ENCODE results near the gene PRRT4. TPM values are rescaled to one million over a fixed set of nuclear protein-coding genes. Genes with fewer than 3 reads are reported as not detected.

Gene PRRT4
- total RNA-seq, 1 donor from 2014 or later, result 0.14 TPM

GRCh38 chr7:128374041-128374440, 12.6 kb upstream of the PRRT4 start:
- Mint-ChIP-seq H3K27ac (no peak overlapping the region), H3K27me3 (peaks cover 29% of the 10 kb centered on the region), H3K9me3 (no peaks in the 10 kb centered on the region), H3K4me1 (no peaks in the 10 kb centered on the region), H3K36me3 (ENCODE audit: low read depth) (no peaks in the 10 kb centered on the region), H3K4me3 (no peak overlapping the region)
- DNase-seq, result no peak
- intact Hi-C loops (cut with micrococcal nuclease), result no loop called here

DNA sequence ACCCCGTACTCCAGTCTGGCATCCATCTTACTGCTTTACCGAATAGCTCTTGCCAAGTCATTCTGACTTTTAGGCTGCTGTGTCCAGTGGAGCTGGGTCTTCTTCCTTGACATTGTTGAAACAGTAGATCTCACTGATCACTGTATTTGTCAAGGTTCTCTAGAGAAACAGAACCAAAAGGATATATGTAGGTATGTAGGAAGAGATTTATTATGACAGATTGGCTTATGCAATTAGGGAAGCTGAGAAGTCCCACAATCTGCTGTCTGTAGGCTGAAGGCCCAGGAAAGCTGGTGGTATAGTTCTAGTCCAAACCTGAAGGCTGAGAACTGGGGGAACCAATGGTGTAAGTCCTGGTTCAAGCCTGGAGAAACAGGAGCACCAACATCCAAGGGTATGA, 12.1 kb upstream of the PRRT4 start:
- intact Hi-C loops (cut with micrococcal nuclease), result no loop called here
- no peak overlapping the region for H3K4me3 Mint-ChIP-seq
- H3K36me3 Mint-ChIP-seq (ENCODE audit: low read depth), result no peaks in the 10 kb centered on the region
- peaks cover 29% of the 10 kb centered on the region for H3K27me3 Mint-ChIP-seq
- no peaks in the 10 kb centered on the region for H3K4me1 Mint-ChIP-seq
- no peaks in the 10 kb centered on the region for H3K9me3 Mint-ChIP-seq
- no peak overlapping the region for H3K27ac Mint-ChIP-seq
- no peak for DNase-seq

DNA sequence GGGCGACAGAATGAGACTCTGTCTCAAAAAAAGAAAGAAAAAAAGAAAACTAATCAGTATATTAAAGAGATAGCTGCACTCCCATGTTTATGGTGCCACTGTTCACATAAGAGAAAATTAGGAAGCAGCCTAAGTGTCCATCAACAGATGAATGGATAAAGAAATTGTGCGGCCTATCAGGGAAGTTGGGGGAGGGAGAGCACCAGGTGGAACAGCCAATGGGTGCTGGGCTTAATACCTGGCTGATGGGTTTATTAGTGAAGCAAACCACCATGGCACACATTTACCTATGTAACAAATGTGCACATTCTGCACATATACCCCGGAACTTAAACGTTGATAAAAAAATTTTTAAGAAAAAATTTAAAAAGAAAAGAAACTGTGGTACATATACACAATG, 9.0 kb upstream of the PRRT4 start:
- H3K36me3 Mint-ChIP-seq (ENCODE audit: low read depth), result no peaks in the 10 kb centered on the region
- no peak overlapping the region for H3K27ac Mint-ChIP-seq
- no peaks in the 10 kb centered on the region for H3K4me1 Mint-ChIP-seq
- intact Hi-C loops (cut with micrococcal nuclease), result no loop called here
- no peaks in the 10 kb centered on the region for H3K9me3 Mint-ChIP-seq
- H3K27me3 Mint-ChIP-seq, result peaks cover 39% of the 10 kb centered on the region
- H3K4me3 Mint-ChIP-seq, result no peak overlapping the region
- no peak for DNase-seq

- Mint-ChIP-seq H3K27me3 (peaks cover 64% of the 10 kb centered on the region), H3K9me3 (no peaks in the 10 kb centered on the region), H3K27ac (no peak overlapping the region), H3K4me1 (peaks cover 12% of the 10 kb centered on the region), H3K4me3 (no peak overlapping the region), H3K36me3 (ENCODE audit: low read depth) (no peaks in the 10 kb centered on the region)
- no peak for DNase-seq
- intact Hi-C loops (cut with micrococcal nuclease), result no loop called here
Measured at GRCh38 chr7:128366986-128367385, 5.5 kb upstream of the PRRT4 start.

DNA sequence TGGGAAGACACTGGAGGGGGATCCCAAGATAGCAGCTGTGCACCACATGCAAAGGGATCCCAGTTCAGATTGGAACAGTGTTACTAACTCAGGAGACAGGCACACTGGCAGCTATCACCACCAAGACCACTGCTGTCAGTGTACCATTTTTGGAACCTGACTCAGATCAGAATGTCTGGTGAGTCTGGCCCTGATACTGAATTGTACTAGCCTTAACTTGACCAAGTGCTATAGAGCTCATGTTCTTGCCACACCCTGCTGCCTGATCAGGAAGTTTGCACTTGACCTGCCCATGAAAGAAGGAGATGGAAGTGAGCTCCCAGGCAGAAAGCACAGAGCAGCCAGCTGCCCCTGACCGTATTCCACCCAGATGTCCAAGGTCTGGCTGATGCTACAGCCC, 4.8 kb upstream of the PRRT4 start:
- H3K27me3 Mint-ChIP-seq, result peaks cover 66% of the 10 kb centered on the region
- no peak overlapping the region for H3K4me3 Mint-ChIP-seq
- no peaks in the 10 kb centered on the region for H3K9me3 Mint-ChIP-seq
- no peaks in the 10 kb centered on the region for H3K36me3 Mint-ChIP-seq (ENCODE audit: low read depth)
- intact Hi-C loops (cut with micrococcal nuclease), result no loop called here
- no peak overlapping the region for H3K27ac Mint-ChIP-seq
- H3K4me1 Mint-ChIP-seq, result peaks cover 16% of the 10 kb centered on the region
- DNase-seq, result no peak

- Mint-ChIP-seq H3K9me3 (no peaks in the 10 kb centered on the region), H3K36me3 (ENCODE audit: low read depth) (no peaks in the 10 kb centered on the region), H3K4me1 (peaks cover 20% of the 10 kb centered on the region), H3K4me3 (no peak overlapping the region), H3K27me3 (peaks cover 68% of the 10 kb centered on the region), H3K27ac (no peak overlapping the region)
- intact Hi-C loops (cut with micrococcal nuclease), result no loop called here
- no peak for DNase-seq
Measured at GRCh38 chr7:128365432-128365831, 3.9 kb upstream of the PRRT4 start.

DNA sequence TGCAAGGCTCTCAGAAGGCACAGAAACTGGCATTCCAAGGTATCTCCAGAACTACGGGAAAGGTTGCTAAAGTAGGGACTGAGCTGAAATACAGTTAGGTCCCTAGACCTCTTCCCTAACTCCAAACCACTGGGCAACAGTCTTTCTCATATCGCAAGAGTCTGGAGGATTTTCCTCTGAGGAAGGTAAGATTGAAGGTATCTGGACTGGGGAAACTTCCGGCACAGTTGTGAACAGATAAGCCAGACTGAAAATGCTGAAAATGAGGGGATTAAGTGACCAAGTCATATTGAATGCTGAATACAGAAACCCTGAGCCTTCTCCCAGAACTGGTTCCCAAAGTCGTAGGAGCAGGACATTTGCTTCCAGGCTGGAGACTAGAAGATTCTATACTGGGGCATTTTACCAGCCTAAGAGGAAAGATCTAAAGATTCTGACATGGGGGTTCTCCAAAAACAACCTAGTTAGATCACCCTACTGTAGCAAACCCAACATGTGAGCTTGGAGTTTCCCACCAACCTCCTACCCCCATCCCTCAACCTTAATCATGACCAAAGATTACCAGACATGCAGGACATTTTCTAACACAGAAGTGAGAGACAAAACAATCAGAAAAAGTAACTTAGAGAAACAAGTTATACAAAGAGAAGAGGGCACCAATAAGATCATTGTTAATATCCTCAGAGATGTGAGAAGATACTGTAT, 2.8 kb upstream of the PRRT4 start:
- Mint-ChIP-seq H3K9me3 (no peaks in the 10 kb centered on the region), H3K27me3 (peaks cover 78% of the 10 kb centered on the region), H3K27ac (no peak overlapping the region), H3K4me1 (peaks cover 20% of the 10 kb centered on the region), H3K36me3 (ENCODE audit: low read depth) (no peaks in the 10 kb centered on the region), H3K4me3 (no peak overlapping the region)
- intact Hi-C loops (cut with micrococcal nuclease), result no loop called here
- DNase-seq, result no peak

GRCh38 chr7:128363261-128363721, 1.8 kb upstream of the PRRT4 start:
- H3K9me3 Mint-ChIP-seq, result no peaks in the 10 kb centered on the region
- peaks cover 20% of the 10 kb centered on the region for H3K4me1 Mint-ChIP-seq
- H3K27ac Mint-ChIP-seq, result no peak overlapping the region
- no peaks in the 10 kb centered on the region for H3K36me3 Mint-ChIP-seq (ENCODE audit: low read depth)
- no peak for DNase-seq
- no peak overlapping the region for H3K4me3 Mint-ChIP-seq
- intact Hi-C loops (cut with micrococcal nuclease), result no loop called here
- peaks cover 79% of the 10 kb centered on the region for H3K27me3 Mint-ChIP-seq

DNA sequence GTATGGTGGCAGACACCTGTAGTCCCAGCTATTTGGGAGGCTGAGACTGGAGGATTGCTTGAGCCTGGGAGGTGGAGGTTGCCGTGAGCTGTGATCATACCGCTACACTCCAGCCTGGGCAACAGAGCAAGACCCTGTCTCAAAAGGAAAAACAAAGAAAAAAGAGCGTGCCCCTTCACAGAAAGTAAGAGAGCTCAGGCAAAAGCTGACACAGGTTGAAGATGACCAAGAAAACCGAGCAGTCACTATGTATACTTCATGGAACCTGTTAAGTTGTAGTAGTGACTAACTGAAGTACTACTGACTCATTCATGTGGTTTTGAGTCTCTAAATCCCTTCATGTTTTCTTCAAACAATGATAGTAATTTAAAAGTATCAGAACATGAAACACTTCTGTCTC, 1.2 kb upstream of the PRRT4 start:
- H3K27ac Mint-ChIP-seq, result peak overlapping the region; percentile 38

DNA sequence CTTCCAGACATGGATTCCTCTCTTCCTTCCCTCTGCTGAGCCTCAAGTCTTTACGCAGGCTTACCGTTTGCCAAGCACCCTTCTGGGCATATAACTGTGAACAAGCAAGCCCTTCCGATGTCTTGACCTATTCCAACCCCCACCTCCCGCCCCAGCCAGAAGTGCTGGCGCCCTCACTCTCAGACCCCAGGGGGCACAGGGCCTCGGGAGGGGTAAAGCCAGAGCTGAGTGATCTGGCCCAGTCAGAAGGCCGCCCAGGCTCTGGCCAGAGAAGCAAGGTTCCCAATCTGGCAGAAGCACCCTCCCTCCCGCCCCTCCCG, 1.2 kb downstream of the PRRT4 start:
- Mint-ChIP-seq H3K36me3 (ENCODE audit: low read depth) (no peaks in the 10 kb centered on the region), H3K4me3 (no peak overlapping the region), H3K9me3 (no peaks in the 10 kb centered on the region), H3K4me1 (peaks cover 24% of the 10 kb centered on the region), H3K27me3 (peaks cover 74% of the 10 kb centered on the region), H3K27ac (no peak overlapping the region)
- no peak for DNase-seq
- intact Hi-C loops (cut with micrococcal nuclease), result no loop called here

More for the DNA sequence above, 1.2 kb upstream of the PRRT4 start:
- DNase-seq, result no peak
- no peaks in the 10 kb centered on the region for H3K9me3 Mint-ChIP-seq
- H3K4me1 Mint-ChIP-seq, result peaks cover 20% of the 10 kb centered on the region
- no peaks in the 10 kb centered on the region for H3K36me3 Mint-ChIP-seq (ENCODE audit: low read depth)
- H3K27me3 Mint-ChIP-seq, result peaks cover 83% of the 10 kb centered on the region
- intact Hi-C loops (cut with micrococcal nuclease), result loop anchor here (1.0 kb wide), 1 partner anchor 9 kb away; no protein-coding TSS in a partner anchor
- H3K4me3 Mint-ChIP-seq, result peak overlapping the region; percentile 77

DNA sequence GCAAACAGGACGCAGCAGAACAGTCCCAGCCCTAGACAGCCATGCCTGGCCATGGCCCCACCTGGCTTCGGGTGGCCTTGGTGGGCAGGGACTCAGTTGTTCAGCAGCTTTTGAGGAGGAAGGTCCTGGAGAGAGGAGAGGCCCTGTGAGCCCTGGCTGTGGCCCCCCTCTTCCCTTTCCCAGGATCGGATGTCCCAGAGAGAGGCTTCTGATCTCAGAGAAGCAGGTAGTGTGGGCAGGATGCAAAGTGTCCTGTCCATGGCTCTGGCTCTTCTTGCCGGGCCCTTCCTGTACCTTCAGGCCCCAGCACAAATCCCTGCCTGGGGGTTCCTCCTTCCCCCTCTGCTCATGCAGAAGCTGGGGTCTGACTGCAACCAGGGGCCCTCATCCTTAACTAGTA, 1.6 kb downstream of the PRRT4 start:
- H3K36me3 Mint-ChIP-seq (ENCODE audit: low read depth), result no peaks in the 10 kb centered on the region
- no peak overlapping the region for H3K27ac Mint-ChIP-seq
- DNase-seq, result no peak
- peaks cover 24% of the 10 kb centered on the region for H3K4me1 Mint-ChIP-seq
- H3K27me3 Mint-ChIP-seq, result peaks cover 72% of the 10 kb centered on the region
- intact Hi-C loops (cut with micrococcal nuclease), result no loop called here
- H3K4me3 Mint-ChIP-seq, result no peak overlapping the region
- H3K9me3 Mint-ChIP-seq, result no peaks in the 10 kb centered on the region

DNA sequence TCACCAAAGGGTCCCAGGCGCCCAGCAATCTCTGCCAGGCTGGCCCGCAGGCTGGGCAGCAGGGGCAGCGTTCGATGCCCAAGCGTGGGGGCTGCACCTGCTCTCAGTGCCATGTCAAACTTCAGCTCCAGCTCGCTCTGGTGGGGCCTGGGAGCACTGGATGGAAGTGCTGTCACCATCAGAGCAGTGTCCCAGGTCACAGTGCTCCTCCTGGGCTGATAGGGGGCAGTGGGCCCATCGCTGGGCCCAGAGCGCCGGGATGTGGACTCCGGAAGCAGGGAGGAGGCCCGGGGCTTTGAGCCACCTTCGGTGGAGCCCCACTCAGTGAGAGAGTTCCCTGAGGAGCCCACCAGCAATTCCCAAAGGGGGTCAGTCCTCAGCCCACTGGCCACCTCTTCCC, 2.2 kb downstream of the PRRT4 start:
- peaks cover 22% of the 10 kb centered on the region for H3K4me1 Mint-ChIP-seq
- peak overlapping the region; percentile 25 for H3K4me3 Mint-ChIP-seq
- no peaks in the 10 kb centered on the region for H3K36me3 Mint-ChIP-seq (ENCODE audit: low read depth)
- DNase-seq, result no peak
- no peaks in the 10 kb centered on the region for H3K9me3 Mint-ChIP-seq
- H3K27me3 Mint-ChIP-seq, result peaks cover 69% of the 10 kb centered on the region
- no peak overlapping the region for H3K27ac Mint-ChIP-seq
- intact Hi-C loops (cut with micrococcal nuclease), result no loop called here

GRCh38 chr7:128358233-128358632, 3.3 kb downstream of the PRRT4 start:
- no peak overlapping the region for H3K4me3 Mint-ChIP-seq
- peaks cover 69% of the 10 kb centered on the region for H3K27me3 Mint-ChIP-seq
- H3K36me3 Mint-ChIP-seq (ENCODE audit: low read depth), result no peaks in the 10 kb centered on the region
- H3K4me1 Mint-ChIP-seq, result peaks cover 22% of the 10 kb centered on the region
- no peak for DNase-seq
- H3K9me3 Mint-ChIP-seq, result no peaks in the 10 kb centered on the region
- no peak overlapping the region for H3K27ac Mint-ChIP-seq
- intact Hi-C loops (cut with micrococcal nuclease), result no loop called here

DNA sequence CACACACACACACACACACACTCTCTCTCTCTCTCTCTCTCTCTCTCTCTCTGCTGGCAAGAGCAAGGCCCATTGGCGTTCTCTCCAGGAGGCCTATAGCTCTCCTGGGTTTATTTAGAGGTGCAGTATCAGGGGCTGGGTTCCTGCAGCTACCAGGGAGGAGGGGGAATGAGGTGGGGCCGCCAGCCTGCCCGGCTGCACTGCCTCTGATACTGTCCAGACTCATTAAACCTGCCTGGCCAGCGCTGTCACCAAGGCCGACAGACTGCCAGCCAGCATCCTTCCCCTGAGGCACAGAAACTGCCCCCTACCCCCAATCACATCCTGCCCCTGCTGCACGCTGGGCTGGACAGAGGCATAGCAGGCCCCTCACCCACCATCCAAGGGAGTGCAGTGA, 4.3 kb downstream of the PRRT4 start:
- DNase-seq, result no peak
- intact Hi-C loops (cut with micrococcal nuclease), result no loop called here
- Mint-ChIP-seq H3K4me1 (peaks cover 16% of the 10 kb centered on the region), H3K9me3 (no peaks in the 10 kb centered on the region), H3K4me3 (no peak overlapping the region), H3K36me3 (ENCODE audit: low read depth) (no peaks in the 10 kb centered on the region), H3K27me3 (peaks cover 67% of the 10 kb centered on the region), H3K27ac (no peak overlapping the region)

DNA sequence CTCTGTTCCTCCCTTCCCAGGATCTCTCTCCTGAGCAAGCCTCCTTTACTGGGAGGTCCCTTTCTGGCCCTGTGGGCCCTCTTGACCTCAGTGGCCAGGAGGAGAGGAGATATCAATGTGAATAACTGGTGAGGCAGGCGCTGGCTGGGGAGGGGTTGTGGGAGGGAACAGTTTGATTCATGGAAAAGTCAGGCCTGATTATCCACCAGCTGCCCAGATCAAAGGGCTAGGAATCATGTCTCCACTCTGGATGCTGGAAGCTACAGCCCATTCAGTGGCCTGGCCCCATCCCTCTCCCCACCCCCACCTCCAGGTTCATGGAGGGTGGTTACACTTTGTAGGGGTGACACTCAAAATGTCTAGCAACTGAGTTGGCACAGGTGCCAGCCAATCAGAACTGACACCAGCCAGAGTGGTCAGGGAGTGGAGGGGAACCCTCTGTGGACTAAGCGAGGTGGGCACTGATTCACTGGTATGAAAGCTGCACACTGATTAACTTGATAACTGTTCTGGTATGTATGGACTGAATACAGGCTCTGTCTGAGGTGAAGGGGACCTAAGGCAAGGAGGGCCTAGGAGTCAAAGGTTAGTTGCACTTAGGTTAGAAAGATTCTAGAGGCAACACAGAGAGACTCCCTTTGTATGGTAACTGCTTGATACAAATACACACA, 4.8 kb downstream of the PRRT4 start:
- intact Hi-C loops (cut with micrococcal nuclease), result no loop called here
- Mint-ChIP-seq H3K4me1 (peaks cover 11% of the 10 kb centered on the region), H3K9me3 (no peaks in the 10 kb centered on the region), H3K4me3 (no peak overlapping the region), H3K36me3 (ENCODE audit: low read depth) (no peaks in the 10 kb centered on the region), H3K27me3 (peaks cover 62% of the 10 kb centered on the region), H3K27ac (no peak overlapping the region)
- no peak for DNase-seq

Measured in activated CD4-positive, alpha-beta T cell treated with anti-CD3 and anti-CD28 coated beads, Interleukin-2, amount 10 ng/mL, durations not matched to agents 24 days and 14 days (primary cell).